Transverse colon (tissue), 4 donors: ENCODE results near the gene NT5E.

Source experiments
- POLR2A ChIP-seq: fragments of 450-650 bp; IDR thresholded peaks from one replicate; pipeline ENCODE4 v1.6.1; 2016; ENCODE audit warnings: antibody characterized with exemption, mild to moderate bottlenecking, moderate library complexity
- POLR2AphosphoS5 ChIP-seq, 3 donors: sonication (generic); formaldehyde crosslinking; IDR thresholded peaks; one replicate each; pipeline ENCODE4 v1.6.1; 2016; ENCODE audit warnings: antibody characterized with exemption in 3 of 3
- TF ChIP-seq, protein P1 (sequence below), 5 experiments: fragments of 200-600 bp in 3 of 5; fragments of 450-650 bp in 2 of 5; sonication (generic) in 3 of 5; IDR thresholded peaks; 1 replicate in 2 of 5; 2 replicates in 3 of 5; pipeline ENCODE4 v1.5.1; 2016 to 2017; ENCODE audit warnings: antibody characterized with exemption in 5 of 5, inconsistent platforms in 3 of 5, mild to moderate bottlenecking in 2 of 5, moderate library complexity in 1 of 5

GRCh38 chr6:85412911-85413430 lies 36.9 kb upstream of the NT5E start:
- TF ChIP-seq, protein P1, sequence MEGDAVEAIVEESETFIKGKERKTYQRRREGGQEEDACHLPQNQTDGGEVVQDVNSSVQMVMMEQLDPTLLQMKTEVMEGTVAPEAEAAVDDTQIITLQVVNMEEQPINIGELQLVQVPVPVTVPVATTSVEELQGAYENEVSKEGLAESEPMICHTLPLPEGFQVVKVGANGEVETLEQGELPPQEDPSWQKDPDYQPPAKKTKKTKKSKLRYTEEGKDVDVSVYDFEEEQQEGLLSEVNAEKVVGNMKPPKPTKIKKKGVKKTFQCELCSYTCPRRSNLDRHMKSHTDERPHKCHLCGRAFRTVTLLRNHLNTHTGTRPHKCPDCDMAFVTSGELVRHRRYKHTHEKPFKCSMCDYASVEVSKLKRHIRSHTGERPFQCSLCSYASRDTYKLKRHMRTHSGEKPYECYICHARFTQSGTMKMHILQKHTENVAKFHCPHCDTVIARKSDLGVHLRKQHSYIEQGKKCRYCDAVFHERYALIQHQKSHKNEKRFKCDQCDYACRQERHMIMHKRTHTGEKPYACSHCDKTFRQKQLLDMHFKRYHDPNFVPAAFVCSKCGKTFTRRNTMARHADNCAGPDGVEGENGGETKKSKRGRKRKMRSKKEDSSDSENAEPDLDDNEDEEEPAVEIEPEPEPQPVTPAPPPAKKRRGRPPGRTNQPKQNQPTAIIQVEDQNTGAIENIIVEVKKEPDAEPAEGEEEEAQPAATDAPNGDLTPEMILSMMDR (IDR thresholded peaks at IDR 0.05): no peak
- TF ChIP-seq POLR2A (no peak), POLR2AphosphoS5 (IDR thresholded peaks at IDR 0.05) (no peak)
